Caco-2 (cell line): ENCODE data around the gene CFAP157. TPM values are rescaled to one million over a fixed set of nuclear protein-coding genes. Genes with fewer than 3 reads are reported as not detected.
A peak's percentile ranks its signal among the peaks of the same experiment; 100 is the strongest.

Experiments
- BruUV-seq: library from RNA; stranded (reverse); fragments of 400-500 nt; replicated peaks from 2 replicates; lab custom pipeline; 2021; lab: Mats Ljungman, UMichigan
- CTCF ChIA-PET: fragments of 300-600 bp; sonication (Branson Sonifier 250); formaldehyde crosslinking; loops from one replicate; lab custom pipeline; 2022; ENCODE audit warnings: antibody characterized with exemption; lab: Charles Lee
- POLR2A ChIA-PET: fragments of 300-600 bp; sonication (Branson Sonifier 250); formaldehyde crosslinking; loops from one replicate; lab custom pipeline; 2022; ENCODE audit warnings: antibody characterized with exemption; lab: Charles Lee
- DNase-seq, 2 experiments: peaks; one replicate each; pipeline versions ENCODE4 v3.0.0 to v3.0.0-alpha.2; 2020 to 2022
- H3K27me3 ChIP-seq: replicated peaks from 2 replicates; pipeline ENCODE4 v1.6.0; 2011; ENCODE audit warnings: low read length; ENCODE audit not compliant: control insufficient read depth, insufficient read depth
- H3K36me3 ChIP-seq: 2 replicates; pipeline ENCODE4 v1.5.1; 2011; ENCODE audit warnings: low read length; ENCODE audit not compliant: control insufficient read depth, insufficient read depth
- H3K4me1 ChIP-seq: fragments of 250-450 bp; sonication (Bioruptor Pico); 2 replicates; pipeline ENCODE4 v1.5.1; 2020; ENCODE audit warnings: mild to moderate bottlenecking
- H3K4me3 ChIP-seq: 2 replicates; pipeline ENCODE4 v1.5.1; 2011; ENCODE audit warnings: low read depth, mild to moderate bottlenecking, control low read depth, low read length
- H3K9me3 ChIP-seq: fragments of 250-450 bp; sonication (Bioruptor Pico); 2 replicates; pipeline ENCODE4 v1.5.1; 2020; ENCODE audit warnings: mild to moderate bottlenecking, moderate library complexity
- H3K27ac Mint-ChIP-seq: one replicate; pipeline ENCODE4 v1.8.0; 2022; ENCODE audit warnings: mixed read lengths; ENCODE audit not compliant: unreplicated experiment
- H3K27me3 Mint-ChIP-seq: one replicate; pipeline ENCODE4 v1.8.0; 2022; ENCODE audit warnings: mixed read lengths; ENCODE audit not compliant: insufficient read depth, unreplicated experiment
- H3K36me3 Mint-ChIP-seq: one replicate; pipeline ENCODE4 v1.8.0; 2022; ENCODE audit warnings: mild to moderate bottlenecking, mixed read lengths; ENCODE audit not compliant: insufficient read depth, unreplicated experiment
- H3K4me1 Mint-ChIP-seq: one replicate; pipeline ENCODE4 v1.8.0; 2022; ENCODE audit warnings: low read depth, mixed read lengths; ENCODE audit not compliant: unreplicated experiment
- H3K4me3 Mint-ChIP-seq: one replicate; pipeline ENCODE4 v1.8.0; 2022; ENCODE audit warnings: mild to moderate bottlenecking, moderate library complexity, mixed read lengths; ENCODE audit not compliant: unreplicated experiment
- H3K9me3 Mint-ChIP-seq: one replicate; pipeline ENCODE4 v1.8.0; 2022; ENCODE audit warnings: mixed read lengths; ENCODE audit not compliant: unreplicated experiment
- intact Hi-C: fragments of 100-400 bp; cut with micrococcal nuclease; formaldehyde crosslinking; loops from one replicate; pipeline ENCODE4 v1.10.0; 2022; ENCODE audit not compliant: unreplicated experiment
- total RNA-seq: library from RNA; stranded (reverse); gene quantifications from 2 replicates; pipeline ENCODE4 v1.2.3, GENCODE V29; 2022
- TF ChIP-seq, protein P1 (sequence below), 2 experiments: fragments of 200-600 bp in 1 of 2; IDR thresholded peaks; 1 replicate in 1 of 2; 2 replicates in 1 of 2; pipeline versions ENCODE4 v1.5.1 to v1.8.0; 2011 to 2022; ENCODE audit warnings: antibody characterized with exemption in 1 of 2, control low read depth in 1 of 2, inconsistent platforms in 1 of 2, low read depth in 1 of 2, low read length in 1 of 2, mild to moderate bottlenecking in 1 of 2, moderate library complexity in 1 of 2; ENCODE audit not compliant: insufficient read depth in 1 of 2, severe bottlenecking in 1 of 2, unreplicated experiment in 1 of 2

The CFAP157 gene
- total RNA-seq, 1 experiment from 2014 or later = not detected

DNA sequence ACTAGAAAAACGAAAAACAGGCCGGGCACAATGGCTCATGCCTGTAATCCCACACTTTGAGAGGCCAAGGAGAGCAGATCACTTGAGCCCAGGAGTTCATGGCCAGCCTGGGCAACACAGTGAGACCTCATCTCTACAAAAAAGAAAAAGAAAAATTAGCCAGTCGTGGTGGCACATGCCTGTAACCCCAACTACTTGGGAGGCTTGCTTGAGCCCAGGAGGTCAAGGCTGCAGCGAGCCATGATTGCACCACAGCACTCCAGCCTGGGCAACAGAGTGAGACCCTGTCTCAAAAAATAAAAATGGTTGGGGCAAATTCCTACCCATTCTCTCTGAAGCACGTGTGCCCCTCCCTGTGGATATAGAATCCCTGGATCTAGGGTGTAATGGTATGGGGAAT lies 8.4 kb upstream of the CFAP157 start:
- intact Hi-C loops = no loop called here
- Mint-ChIP-seq H3K4me1 (no peaks in the 10 kb centered on the region), H3K27me3 (no peaks in the 10 kb centered on the region), H3K9me3 (no peaks in the 10 kb centered on the region), H3K27ac (no peak overlapping the region), H3K36me3 (peaks cover 6% of the 10 kb centered on the region), H3K4me3 (no peak overlapping the region)
- H3K27me3 ChIP-seq = no peaks in the 10 kb centered on the region
- H3K4me3 ChIP-seq = no peak overlapping the region
- POLR2A ChIA-PET = no interaction called here
- H3K36me3 ChIP-seq = no peaks in the 10 kb centered on the region
- DNase-seq = no peak
- H3K9me3 ChIP-seq = no peaks in the 10 kb centered on the region
- BruUV-seq = no TSS peak
- TF ChIP-seq, protein P1, sequence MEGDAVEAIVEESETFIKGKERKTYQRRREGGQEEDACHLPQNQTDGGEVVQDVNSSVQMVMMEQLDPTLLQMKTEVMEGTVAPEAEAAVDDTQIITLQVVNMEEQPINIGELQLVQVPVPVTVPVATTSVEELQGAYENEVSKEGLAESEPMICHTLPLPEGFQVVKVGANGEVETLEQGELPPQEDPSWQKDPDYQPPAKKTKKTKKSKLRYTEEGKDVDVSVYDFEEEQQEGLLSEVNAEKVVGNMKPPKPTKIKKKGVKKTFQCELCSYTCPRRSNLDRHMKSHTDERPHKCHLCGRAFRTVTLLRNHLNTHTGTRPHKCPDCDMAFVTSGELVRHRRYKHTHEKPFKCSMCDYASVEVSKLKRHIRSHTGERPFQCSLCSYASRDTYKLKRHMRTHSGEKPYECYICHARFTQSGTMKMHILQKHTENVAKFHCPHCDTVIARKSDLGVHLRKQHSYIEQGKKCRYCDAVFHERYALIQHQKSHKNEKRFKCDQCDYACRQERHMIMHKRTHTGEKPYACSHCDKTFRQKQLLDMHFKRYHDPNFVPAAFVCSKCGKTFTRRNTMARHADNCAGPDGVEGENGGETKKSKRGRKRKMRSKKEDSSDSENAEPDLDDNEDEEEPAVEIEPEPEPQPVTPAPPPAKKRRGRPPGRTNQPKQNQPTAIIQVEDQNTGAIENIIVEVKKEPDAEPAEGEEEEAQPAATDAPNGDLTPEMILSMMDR (IDR thresholded peaks at IDR 0.05; ENCODE audit: insufficient read depth in 1 of 2, low read depth in 1 of 2, low read length in 1 of 2, severe bottlenecking in 1 of 2, unreplicated experiment in 1 of 2) = no peak
- no peaks in the 10 kb centered on the region for H3K4me1 ChIP-seq
- CTCF ChIA-PET = no interaction called here

DNA sequence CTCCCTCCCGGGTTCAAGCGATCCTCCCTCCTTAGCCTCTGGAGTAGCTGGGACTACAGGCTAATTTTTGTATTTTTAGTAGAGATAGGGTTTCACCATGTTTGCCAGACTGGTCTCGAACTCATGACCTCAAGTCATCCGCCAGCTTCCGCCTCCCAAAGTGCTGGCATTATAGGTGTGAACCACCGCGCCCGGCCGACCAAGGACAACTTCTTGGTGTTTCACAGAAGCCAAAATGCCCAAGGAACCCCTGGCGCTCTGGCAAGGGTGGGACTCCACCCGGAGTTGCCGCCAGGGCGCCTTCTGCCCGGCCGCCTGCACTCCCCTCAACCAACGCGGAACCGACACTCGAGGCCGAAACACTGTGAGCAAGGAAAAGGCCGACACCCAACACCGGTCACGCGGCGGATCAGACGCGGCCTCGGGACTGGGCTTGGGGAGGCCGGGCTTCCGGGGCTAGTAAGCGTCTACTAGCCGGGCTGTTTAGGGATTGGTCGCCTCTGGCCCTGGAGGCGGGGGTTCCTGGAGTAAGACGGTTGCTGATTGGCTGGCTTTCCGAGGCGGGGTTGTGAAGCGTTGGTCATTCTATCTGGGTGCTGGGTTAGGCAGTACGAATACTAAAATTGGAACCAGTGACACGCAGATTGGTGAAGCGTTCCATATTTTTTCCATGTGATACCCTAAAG lies 7.7 kb upstream of the CFAP157 start:
- Mint-ChIP-seq H3K27ac (peak overlapping the region; percentile 90), H3K27me3 (no peaks in the 10 kb centered on the region), H3K36me3 (peaks cover 6% of the 10 kb centered on the region), H3K4me1 (no peaks in the 10 kb centered on the region), H3K4me3 (peak overlapping the region; percentile 80), H3K9me3 (no peaks in the 10 kb centered on the region)
- TF ChIP-seq, protein P1 (IDR thresholded peaks at IDR 0.05; ENCODE audit: insufficient read depth in 1 of 2, low read depth in 1 of 2, low read length in 1 of 2, severe bottlenecking in 1 of 2, unreplicated experiment in 1 of 2) = peak in 1 of 2 experiments; percentile 12
- Histone ChIP-seq H3K27me3 (no peaks in the 10 kb centered on the region), H3K9me3 (no peaks in the 10 kb centered on the region), H3K4me1 (no peaks in the 10 kb centered on the region), H3K4me3 (peak overlapping the region; percentile 57), H3K36me3 (no peaks in the 10 kb centered on the region)
- TSS peak; percentile 82 for BruUV-seq
- ChIA-PET CTCF (no interaction called here), POLR2A (no interaction called here)
- peak; percentile 97 to 98 for DNase-seq
- intact Hi-C loops = no loop called here

DNA sequence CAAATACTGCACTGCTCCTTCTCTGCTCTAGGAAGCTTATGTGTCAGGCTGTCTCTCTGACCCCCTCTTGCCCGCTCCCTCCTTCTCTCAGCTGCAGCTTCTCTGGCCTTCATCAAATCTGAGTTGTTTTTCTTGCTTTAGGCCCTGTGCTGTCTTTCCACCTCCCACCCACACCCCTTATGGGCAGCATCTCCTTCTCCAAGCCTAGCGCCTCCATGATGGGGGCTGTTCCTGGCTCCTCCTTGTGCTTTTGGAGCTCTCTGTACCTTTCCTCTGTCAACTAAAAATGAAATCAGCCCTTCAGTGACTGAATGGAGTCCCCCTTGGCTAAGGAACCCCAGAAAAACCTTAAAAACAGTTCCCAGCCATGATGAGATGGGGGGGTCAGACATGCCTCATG lies 6.6 kb upstream of the CFAP157 start:
- ChIA-PET POLR2A (no interaction called here), CTCF (no interaction called here)
- BruUV-seq = no TSS peak
- Mint-ChIP-seq H3K4me3 (peak overlapping the region; percentile 45), H3K27ac (no peak overlapping the region), H3K36me3 (peaks cover 6% of the 10 kb centered on the region), H3K27me3 (no peaks in the 10 kb centered on the region), H3K9me3 (no peaks in the 10 kb centered on the region), H3K4me1 (no peaks in the 10 kb centered on the region)
- intact Hi-C loops = no loop called here
- no peaks in the 10 kb centered on the region for H3K27me3 ChIP-seq
- no peak for DNase-seq
- no peak overlapping the region for H3K4me3 ChIP-seq
- no peaks in the 10 kb centered on the region for H3K36me3 ChIP-seq
- TF ChIP-seq, protein P1 (IDR thresholded peaks at IDR 0.05; ENCODE audit: insufficient read depth in 1 of 2, low read depth in 1 of 2, low read length in 1 of 2, severe bottlenecking in 1 of 2, unreplicated experiment in 1 of 2) = no peak
- no peaks in the 10 kb centered on the region for H3K4me1 ChIP-seq
- H3K9me3 ChIP-seq = no peaks in the 10 kb centered on the region
